Heart right ventricle (tissue), 16 donors: ENCODE measurements around the gene SBF2. TPM values are rescaled to one million over a fixed set of nuclear protein-coding genes. Genes with fewer than 3 reads are reported as not detected.
"Not testable (repeated sequence)": the region's sequence is repeated elsewhere in the genome, so short reads cannot be mapped to it uniquely, and the experiment has no call there.

ENCODE experiments used
- ATAC-seq, 8 donors: fragments of 200-7000 bp; cut with Tn5 transposase; one replicate each; pipeline ENCODE4 v1.9.1; 2020; ENCODE audit warnings: mild to moderate bottlenecking in 8 of 8, moderate library complexity in 8 of 8, moderate number of reproducible peaks in 1 of 8
- DNase-seq, 2 donors: peaks; one replicate each; pipeline ENCODE4 v3.0.0-alpha.2; 2020
- H3K27ac ChIP-seq, 10 donors: fragments of 200-600 bp; sonication (generic) in 2 of 10; one replicate each; pipeline versions ENCODE4 v1.5.0 to v1.8.0; 2020 to 2022; ENCODE audit warnings: mild to moderate bottlenecking in 3 of 10
- H3K27me3 ChIP-seq, 7 donors: fragments of 200-600 bp; one replicate each; pipeline ENCODE4 v1.8.0; 2021 to 2022; ENCODE audit warnings: mild to moderate bottlenecking in 2 of 7
- H3K36me3 ChIP-seq, 9 donors: fragments of 200-600 bp; sonication (generic) in 1 of 9; one replicate each; pipeline versions ENCODE4 v1.5.0 to v1.8.0; 2020 to 2022; ENCODE audit warnings: mild to moderate bottlenecking in 2 of 9
- H3K4me1 ChIP-seq, 9 donors: fragments of 200-600 bp; sonication (generic) in 1 of 9; one replicate each; pipeline versions ENCODE4 v1.5.0 to v1.8.0; 2020 to 2022; ENCODE audit warnings: mild to moderate bottlenecking in 4 of 9
- H3K4me3 ChIP-seq, 10 donors: fragments of 200-600 bp; sonication (generic) in 2 of 10; one replicate each; pipeline versions ENCODE4 v1.5.0 to v1.8.0; 2020 to 2022; ENCODE audit warnings: mild to moderate bottlenecking in 7 of 10, moderate library complexity in 2 of 10
- H3K9me3 ChIP-seq, 11 donors: fragments of 200-600 bp in 10 of 11; sonication (generic) in 2 of 11; one replicate each; pipeline versions ENCODE4 v1.5.0 to v1.8.0; 2013 to 2022; ENCODE audit warnings: mild to moderate bottlenecking in 2 of 11, control low read depth in 1 of 11, moderate library complexity in 1 of 11
- CTCF ChIP-seq, 9 donors: fragments of 200-600 bp; sonication (generic) in 2 of 9; IDR thresholded peaks; one replicate each; pipeline versions ENCODE4 v1.5.0 to v1.8.0; 2021 to 2022; ENCODE audit warnings: antibody characterized with exemption in 9 of 9, mild to moderate bottlenecking in 5 of 9, moderate library complexity in 1 of 9
- WGBS, 2 donors: extraction: QIAGEN DNeasy Blood & Tissue Kit; methylation state at CpG; one replicate each; pipeline ENCODE4 v1.1.7; 2013; ENCODE audit warnings: inconsistent platforms in 1 of 2; 5-methylcytosine and 5-hydroxymethylcytosine counted together
- intact Hi-C, 10 donors: fragments of 100-400 bp; cut with DNase I; formaldehyde crosslinking; loops; one replicate each; pipeline versions ENCODE4 v1.11.1 to v1.14.2; 2022
- polyA plus RNA-seq, 2 donors: library from polyadenylated mRNA; stranded (reverse); fragments of 200-250 nt; gene quantifications; one replicate each; pipeline ENCODE4 v1.2.3, GENCODE V29; 2013
- total RNA-seq, 10 donors: library from RNA; stranded (reverse); fragmentation: NEBNext Ultra II Directional in 3 of 10; extraction: Animal tissue kit (Norgen Biotek cat#: 25700) in 3 of 10; gene quantifications; one replicate each; pipeline versions ENCODE4 v1.2.1 to v1.2.4, GENCODE V29; 2021 to 2023
- donor health status: Arrhythmogenic right ventricular cardiomyopathy.
- donor health status: ischemic (EF 13 %, LVEDD 7.1; RV severe dilation, severe dysfunction).
- donor health status: healthy with polysubstance abuse.
- donor health status: DM: no; HTN: yes; CAD: no.
- donor health status: DM: no; HTN: no; CAD: no.
- donor health status: ischemic (EF 25% LVEDD 6.9; RV normal size, moderate dysfunction).
- donor health status: ischemic (EF 25% LVEDD 5.7; RV mildly dilated, moderate dysfunction).
- donor health status: healthy.
- donor health status: DM: yes; HTN: yes; CAD: no.
- donor health status: Ischemic cardiomyopathy.
- donor health status: ischemic (EF 35%, LVEDD 5.7; RV mildly dilated, moderate dysfunction).
- donor health status: nonischemic (EF 11% LVEDD 7.7; RV severe dilation, severe dysfunction).
- donor health status: DM: yes; HTN: yes; CAD: no.
- donor health status: PGD.
- donor health status: ischemic (EF 29% LVEDD 5.4; RV normal size, mild dysfunction).
- donor health status: nonischemic (EF 23%, LVEDD 6.1; RV moderate dilation, normal function).

Gene SBF2
- total and polyA plus RNA-seq, 12 donors = 8.9 to 27.1 (median 21.2) TPM

DNA sequence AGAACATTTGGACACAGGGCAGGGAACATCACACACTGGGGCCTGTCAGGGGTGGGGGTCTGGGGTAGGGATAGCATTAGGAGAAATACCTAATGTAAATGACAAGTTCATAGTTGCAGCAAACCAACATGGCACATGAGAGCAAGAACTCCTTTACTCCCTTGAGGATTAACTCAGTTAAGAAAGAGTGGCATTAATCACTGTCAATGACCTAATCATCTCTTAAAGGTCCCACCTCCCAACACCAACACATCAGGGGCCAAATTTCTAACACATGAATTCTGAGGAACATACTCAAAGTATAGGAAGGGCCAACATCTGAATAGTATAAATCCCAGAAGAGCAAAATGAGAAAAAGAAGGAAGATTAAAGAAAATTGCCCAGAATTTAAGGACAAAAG lies 357.3 kb downstream of the SBF2 start:
- no peak for ATAC-seq
- Histone ChIP-seq H3K27ac (no peak overlapping the region), H3K4me1 (no peaks in the 10 kb centered on the region), H3K27me3 (no peaks in the 10 kb centered on the region), H3K4me3 (no peak overlapping the region), H3K9me3 (peaks cover 0 to 20% (median 0%) of the 10 kb centered on the region in 11 donors), H3K36me3 (no peaks in the 10 kb centered on the region)
- DNase-seq = no peak
- intact Hi-C loops = no loop called here
- TF ChIP-seq CTCF (IDR thresholded peaks at IDR 0.05) = no peak

DNA sequence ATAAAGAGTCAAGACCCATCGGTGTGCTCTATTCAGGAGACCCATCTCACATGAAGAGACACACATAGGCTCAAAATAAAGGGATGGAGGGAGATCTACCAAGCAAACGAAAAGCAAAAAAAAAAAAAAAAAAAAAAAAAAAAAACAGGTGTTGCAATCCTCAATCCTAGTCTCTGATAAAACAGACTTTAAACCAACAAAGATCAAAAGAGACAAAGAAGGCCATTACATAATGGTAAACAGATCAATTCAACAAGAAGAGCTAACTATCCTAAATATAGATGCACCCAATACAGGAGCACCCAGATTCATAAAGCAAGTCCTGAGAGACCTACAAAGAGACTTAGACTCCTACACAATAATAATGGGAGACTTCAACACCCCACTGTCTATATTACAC lies 361.2 kb downstream of the SBF2 start:
- intact Hi-C loops, DNase-seq, H3K4me1 ChIP-seq, H3K4me3 ChIP-seq, ATAC-seq, H3K27ac ChIP-seq, H3K27me3 ChIP-seq: not testable (repeated sequence)
- WGBS, 2 donors = 97% methylated on average over 2 of the region's 2 CpGs
- peaks cover 0 to 20% (median 0%) of the 10 kb centered on the region in 11 donors for H3K9me3 ChIP-seq
- peaks cover 0 to 11% (median 0%) of the 10 kb centered on the region in 9 donors for H3K36me3 ChIP-seq

- 92 to 96% methylated on average over 14 of the region's 14 CpGs for WGBS, 2 donors
- peaks cover 0 to 10% (median 0%) of the 10 kb centered on the region in 11 donors for H3K9me3 ChIP-seq
- H3K27me3 ChIP-seq, DNase-seq, ATAC-seq, H3K4me1 ChIP-seq, H3K27ac ChIP-seq, intact Hi-C loops, H3K4me3 ChIP-seq: not testable (repeated sequence)
- peaks cover 0 to 11% (median 0%) of the 10 kb centered on the region in 9 donors for H3K36me3 ChIP-seq
These were observed 363.3 kb downstream of the SBF2 start for GRCh38 chr11:9930562-9931331.

DNA sequence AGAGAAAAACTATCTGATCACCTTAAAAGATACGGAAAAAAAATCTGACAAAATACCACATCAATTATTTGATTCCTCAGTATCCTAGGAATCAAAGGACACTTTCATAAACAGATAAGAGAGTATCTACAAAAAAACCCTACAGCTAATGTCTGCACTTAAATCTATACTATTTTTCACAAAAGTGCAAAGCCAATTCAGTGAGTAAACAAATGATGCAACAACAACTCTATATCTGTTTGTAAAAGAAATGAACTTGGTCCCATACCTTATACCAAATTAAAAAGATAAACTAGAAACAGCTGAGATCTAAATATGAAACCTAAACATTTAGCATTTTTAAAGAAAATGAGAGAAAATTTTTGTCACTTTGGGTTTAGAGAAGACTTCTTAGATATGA lies 366.3 kb downstream of the SBF2 start:
- no peak for ATAC-seq
- TF ChIP-seq CTCF (IDR thresholded peaks at IDR 0.05) = no peak

DNA sequence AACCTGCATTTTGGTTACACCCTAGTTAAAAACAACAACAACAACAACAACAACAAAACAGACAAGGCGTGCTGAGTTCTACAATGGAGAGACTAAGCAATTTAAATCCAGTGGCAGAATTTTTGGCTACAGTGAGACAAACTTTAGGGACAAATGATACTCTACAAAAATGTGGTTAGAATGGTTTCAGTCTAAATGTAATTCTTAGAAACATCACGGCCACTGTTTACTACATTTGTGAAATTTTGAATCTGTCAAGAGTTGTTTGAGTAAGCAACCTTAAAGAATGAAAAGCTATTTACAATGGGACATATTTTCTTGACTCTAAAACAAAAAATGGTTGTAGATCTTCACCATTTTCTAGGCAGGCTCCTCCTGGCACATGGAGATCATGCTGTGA lies 370.7 kb downstream of the SBF2 start:
- Histone ChIP-seq H3K9me3 (no peaks in the 10 kb centered on the region), H3K27me3 (no peaks in the 10 kb centered on the region), H3K4me1 (peaks cover 0 to 7% (median 0%) of the 10 kb centered on the region in 9 donors), H3K4me3 (no peak overlapping the region), H3K36me3 (no peaks in the 10 kb centered on the region), H3K27ac (no peak overlapping the region)
- 90 to 92% methylated on average over 2 of the region's 2 CpGs for WGBS, 2 donors
- no peak for ATAC-seq
- intact Hi-C loops = no loop called here
- no peak for DNase-seq
- TF ChIP-seq CTCF (IDR thresholded peaks at IDR 0.05) = no peak

More for the DNA sequence above, 366.3 kb downstream of the SBF2 start:
- Histone ChIP-seq H3K4me1 (peaks cover 0 to 7% (median 0%) of the 10 kb centered on the region in 9 donors), H3K27me3 (no peaks in the 10 kb centered on the region), H3K27ac (no peak overlapping the region), H3K4me3 (no peak overlapping the region), H3K36me3 (peaks cover 0 to 11% (median 0%) of the 10 kb centered on the region in 9 donors), H3K9me3 (no peaks in the 10 kb centered on the region)
- no peak for DNase-seq
- WGBS, 2 donors = 98 to 100% methylated on average over 1 of the region's 1 CpG
- intact Hi-C loops = loop anchor here in 1 of 10 donors (2.0 kb wide), 1 partner anchor 45 kb away; no protein-coding TSS in a partner anchor
